Measurements from ENCODE around the gene FUT1.
"Not testable (repeated sequence)": the region's sequence is repeated elsewhere in the genome, so short reads cannot be mapped to it uniquely, and the experiment has no call there.

The FUT1 gene

GRCh38 chr19:48752496-48753365 lies at the start of gene FUT1:
Gene FUT1 (minus strand): TSS chr19:48752641. CDS start chr19:48751281, 1,360 bp downstream.
- DNase-seq = peak; percentile 98

- no peak for DNase-seq
Observed at GRCh38 chr19:48799358-48800300, 47.2 kb upstream of the FUT1 start.

- peak; percentile 62 for DNase-seq
Observed at GRCh38 chr19:48798937-48799336, 46.5 kb upstream of the FUT1 start.

- no peak for DNase-seq
Observed at GRCh38 chr19:48797103-48797502, 44.7 kb upstream of the FUT1 start.

DNA sequence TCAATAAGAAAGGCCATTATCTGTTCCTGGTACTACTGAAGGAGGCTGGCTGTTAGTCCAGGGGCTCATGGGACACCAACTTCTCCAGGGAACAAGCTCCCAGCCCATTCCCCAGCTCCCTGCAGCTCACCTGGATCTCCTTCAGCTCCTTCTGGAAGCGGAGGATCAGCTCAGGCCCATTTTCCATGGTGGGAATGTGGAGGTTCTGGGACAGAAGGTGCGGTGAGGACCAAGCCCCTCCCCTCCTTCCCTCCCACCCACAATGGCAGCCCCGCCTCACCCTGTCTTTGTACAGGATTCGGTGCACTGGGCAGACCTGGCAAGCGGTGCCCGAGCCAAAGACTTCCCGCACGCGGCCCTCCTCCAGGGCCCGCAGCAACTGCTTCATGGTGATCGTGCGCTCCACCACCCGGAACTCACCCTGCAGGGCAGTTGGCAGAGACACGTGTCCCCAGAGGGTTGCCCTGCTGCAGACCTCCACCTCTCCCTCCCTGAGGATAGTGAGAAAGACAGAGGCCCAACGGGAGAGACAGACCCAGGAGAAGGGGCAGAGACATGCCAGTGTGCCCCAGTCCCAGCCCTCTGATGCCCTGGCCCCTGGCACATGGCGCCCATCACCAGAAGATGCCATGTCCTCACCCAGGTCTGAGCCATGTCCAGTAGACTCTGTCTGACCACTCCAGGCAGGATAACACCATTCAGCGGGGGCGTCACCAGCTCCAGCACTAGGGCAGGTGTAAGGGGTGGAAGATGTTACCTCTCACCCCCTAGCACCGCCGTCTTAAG lies 44.0 kb upstream of the FUT1 start:
- DNase-seq = no peak

DNA sequence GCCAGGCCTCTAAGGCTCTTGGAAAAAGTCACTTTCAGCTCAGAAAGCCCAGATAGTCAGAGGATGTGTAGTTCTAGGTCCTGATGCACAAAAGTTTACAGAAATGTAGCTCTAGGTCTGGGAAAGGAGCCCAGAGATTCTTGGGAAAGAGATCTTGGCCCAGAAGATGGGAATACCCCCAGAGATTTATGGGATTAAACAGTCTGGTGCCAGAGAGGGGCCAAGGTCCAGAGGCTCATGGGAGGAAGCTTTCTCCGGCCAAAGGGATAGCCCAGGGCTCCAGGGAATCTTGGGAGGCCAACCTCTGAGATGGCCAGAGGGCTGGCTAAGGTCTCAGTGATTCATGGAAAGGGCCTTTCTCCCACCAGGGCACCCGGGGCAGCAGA lies 43.2 kb upstream of the FUT1 start:
- DNase-seq = no peak

- DNase-seq = peak; percentile 68
Observed at GRCh38 chr19:48795055-48795684, 42.7 kb upstream of the FUT1 start.

DNA sequence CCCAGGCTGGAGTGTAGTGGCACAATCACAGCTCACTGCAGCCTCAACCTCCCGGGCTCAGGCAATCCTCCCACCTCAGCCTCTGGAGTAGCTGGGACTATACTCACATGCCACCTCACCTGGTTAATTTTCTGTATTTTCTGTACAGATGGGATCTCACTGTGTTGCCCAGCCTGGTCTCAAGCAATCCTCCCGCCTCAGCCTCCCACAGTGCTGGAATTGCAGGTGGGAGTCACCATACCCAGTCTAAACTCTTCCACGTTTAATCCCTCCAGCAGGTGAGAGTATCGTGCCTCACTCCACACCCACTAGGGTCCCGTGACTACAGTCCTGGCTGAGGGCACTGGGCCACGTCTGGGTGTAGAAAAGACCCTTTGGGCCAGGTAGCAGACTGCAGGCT lies 41.9 kb upstream of the FUT1 start:
- DNase-seq = no peak

DNA sequence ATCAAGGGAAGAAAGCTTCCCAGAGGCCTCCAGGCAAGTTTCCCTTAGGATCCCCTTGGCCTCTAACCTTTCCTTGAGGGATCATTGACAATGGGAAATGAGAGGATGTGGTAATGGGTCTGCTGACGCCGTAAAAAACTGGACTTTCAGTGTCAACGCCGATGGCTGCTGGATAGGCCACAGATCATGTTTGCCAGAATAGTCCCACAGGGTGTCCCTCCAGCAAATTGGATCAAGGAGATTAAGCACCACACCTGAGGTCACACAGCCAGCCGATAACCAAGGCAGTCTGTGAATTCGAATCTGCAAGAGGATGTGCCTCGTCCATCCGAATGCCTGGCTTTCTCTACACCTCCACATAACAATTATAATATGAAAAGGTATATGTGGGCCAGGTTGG lies 40.8 kb upstream of the FUT1 start:
- no peak for DNase-seq

DNA sequence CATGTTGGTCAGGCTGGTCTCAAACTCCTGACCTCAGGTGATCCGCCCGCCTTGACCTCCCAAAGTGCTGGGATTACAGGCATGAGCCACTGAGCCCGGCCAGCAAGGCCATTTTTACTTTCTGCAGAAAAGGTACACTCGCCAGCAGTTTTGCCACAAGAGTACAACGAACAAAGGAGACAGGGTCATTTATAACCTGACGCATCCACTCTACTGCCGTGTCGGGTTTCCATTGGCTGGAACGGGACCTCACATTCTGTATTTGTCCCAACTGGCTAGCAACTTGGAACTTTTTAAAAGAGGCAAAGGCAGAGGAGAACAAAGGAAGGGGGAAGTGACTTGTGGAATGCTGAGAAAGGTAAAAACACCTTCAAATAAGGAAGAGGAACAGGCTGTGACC lies 34.9 kb upstream of the FUT1 start:
- not testable (repeated sequence) for DNase-seq

GRCh38 chr19:48786422-48786821 lies 34.0 kb upstream of the FUT1 start:
- not testable (repeated sequence) for DNase-seq

DNA sequence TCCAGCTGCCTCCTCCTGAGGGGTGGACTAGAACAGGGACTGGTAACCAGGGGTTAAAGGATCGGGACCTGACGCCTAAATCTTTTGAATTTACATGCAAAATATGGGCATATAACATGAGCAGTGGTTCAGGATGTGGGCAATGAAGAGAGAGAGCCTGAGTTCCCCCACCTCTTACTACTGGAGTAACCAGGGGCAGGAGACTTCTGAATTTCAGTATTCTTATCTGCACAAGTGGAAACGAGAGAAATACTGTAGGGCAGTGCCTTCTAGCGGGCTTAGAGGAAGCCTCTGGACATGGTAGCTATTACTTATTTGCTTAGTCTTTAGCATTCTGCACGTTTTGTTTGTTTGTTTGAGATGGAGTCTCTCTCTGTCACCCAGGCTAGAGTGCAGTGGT lies 32.1 kb upstream of the FUT1 start:
- peak; percentile 14 for DNase-seq

DNA sequence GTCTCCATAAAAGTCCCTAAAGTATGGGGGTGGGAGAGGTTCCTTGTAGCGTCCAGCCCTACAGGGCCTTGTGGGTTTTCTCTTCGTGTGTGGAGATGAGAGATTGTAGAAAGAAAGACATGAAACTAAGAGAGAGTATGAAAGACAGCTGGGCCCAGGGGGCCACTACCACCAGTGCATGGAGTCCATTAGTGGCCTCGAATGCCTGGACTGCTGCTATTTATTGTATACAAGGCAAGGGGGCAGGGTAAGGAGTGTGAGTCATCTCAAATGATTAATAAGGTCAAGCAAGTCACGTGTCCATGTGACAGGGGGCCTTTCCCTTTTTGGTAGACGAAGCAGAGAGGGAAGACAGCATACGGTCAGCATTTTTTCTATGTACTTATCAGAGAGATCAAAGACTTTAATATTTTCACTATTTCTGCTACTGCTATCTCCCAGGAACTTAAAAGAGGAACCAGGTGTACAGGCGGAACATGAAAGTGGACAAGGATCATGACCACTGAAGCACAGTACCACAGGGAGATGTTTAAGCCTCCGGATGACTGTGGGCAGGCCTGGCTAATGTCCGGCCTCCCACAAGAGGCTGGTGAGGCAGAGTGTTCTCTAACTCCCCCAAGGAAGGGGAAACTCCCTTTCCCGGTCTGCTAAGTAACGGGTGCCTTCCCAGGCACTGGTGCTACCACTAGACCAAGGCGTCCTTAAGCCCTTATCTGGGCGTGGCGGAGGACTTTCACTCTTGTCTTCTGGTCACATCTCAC lies 28.4 kb upstream of the FUT1 start:
- no peak for DNase-seq

DNA sequence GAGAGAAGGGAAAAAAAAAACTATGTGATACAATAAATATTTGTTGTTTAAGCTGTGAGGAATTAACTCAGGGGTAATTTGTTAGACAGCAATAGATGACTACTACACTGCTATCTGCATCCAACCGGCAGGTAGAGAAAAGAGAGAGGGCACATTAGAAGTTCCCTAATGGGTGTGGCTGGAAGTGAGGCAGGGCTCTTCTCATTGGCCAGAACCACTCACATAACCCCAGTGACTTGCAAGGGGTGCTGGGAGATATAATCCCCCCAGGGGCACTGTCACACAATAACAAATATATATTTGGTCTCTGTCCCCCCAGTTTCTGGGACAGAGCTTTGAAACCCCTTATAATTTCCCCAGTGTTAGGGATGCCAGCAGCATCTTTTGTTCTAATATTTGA lies 27.2 kb upstream of the FUT1 start:
- DNase-seq = no peak

DNA sequence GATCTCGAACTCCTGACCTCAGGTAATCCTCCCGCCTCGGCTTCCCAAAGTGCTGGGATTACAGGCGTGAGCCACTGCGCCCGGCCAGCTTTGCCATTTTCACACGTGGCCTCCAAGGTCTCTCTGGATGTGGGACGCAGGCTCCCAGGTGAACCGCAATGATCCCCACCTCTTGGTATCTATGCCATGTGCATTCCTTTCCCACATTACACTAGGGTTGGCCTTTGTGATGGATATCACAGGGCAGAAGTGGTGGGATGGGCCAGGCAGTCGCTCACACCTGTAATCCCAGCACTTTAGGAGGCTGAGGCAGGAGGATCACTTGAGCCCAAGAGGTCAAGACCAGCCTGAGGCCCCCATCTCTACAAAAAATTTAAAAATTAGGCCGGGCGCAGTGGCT lies 25.3 kb upstream of the FUT1 start:
- no peak for DNase-seq

DNA sequence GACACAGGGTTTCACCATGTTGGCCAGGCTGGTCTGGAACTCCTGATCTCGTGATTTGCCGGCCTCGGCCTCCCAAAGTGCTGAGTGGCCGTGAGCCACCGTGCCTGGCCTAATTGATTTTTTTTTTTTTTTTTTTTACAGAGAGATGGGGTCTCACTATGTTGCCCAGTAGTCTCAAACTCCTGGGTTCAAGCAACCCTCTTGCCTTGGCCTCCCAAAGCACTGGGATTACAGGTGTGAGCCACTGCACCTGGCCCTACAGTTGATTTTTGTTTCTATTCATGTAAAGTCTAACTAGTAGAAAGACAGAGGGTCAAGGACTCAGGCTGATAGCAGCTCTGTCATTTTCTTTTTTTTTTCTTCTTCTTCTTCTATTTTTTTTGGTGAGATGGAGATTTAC lies 24.7 kb upstream of the FUT1 start:
- no peak for DNase-seq

DNA sequence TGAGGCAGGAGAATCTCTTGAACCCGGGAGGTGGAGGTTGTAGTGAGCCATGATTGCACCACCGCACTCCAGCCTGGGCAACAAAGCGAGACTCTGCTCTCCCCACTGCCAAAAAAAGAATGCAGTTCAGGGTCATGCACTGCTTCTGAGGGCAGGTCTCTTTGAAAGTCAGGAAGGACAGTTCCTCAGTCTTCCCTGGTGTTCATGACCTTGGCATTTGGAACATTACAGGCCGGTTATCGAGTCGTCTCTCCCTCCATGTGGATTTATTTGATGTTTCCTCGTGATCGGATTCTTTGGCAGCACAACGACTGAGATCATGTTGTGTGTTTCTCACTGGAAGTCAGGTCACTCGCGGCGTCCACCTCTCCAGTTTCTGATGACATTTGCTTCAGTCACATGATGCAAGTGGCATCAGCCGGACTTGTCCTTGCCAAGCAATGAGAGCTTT lies 20.1 kb upstream of the FUT1 start:
- no peak for DNase-seq

- no peak for DNase-seq
Observed at GRCh38 chr19:48770734-48771472, 18.5 kb upstream of the FUT1 start.

- no peak for DNase-seq
Observed at GRCh38 chr19:48770266-48770665, 17.8 kb upstream of the FUT1 start.

DNA sequence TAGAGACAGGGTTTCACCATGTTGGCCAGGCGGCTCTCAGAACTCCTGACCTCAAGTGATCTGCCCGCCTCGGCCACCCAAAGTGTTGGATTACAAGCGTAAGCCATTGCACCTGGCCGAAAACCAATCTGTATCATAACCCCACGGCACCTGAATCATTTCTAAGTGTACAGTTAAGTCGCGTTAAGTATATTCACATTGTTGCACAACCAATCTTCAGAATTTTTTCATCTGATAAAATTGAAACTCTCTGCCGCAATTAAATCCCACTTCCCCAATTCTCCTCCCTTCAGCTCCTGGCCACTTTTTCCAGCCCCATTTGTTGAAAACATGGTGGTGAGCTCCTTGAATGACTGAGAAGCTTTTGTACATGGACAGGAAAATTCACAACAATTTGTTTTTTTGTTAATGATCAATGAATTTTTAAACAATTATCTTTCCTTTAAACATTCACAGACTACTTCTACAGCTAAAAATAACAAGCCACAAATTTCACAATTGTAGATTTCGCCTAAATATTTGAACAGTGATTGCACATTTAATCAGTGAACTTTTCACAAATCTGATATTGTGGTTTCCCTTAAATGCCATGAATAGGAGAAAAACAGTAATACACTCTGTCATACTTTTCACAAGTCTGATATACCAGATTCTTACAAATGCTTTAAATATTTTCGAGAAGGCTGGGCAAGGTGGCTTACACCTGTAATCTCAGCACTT lies 16.7 kb upstream of the FUT1 start:
- DNase-seq = no peak

All from NCI-H146 (cell line).